ENCODE results near the gene CEPT1. TPM values are rescaled to one million over a fixed set of nuclear protein-coding genes. Genes with fewer than 3 reads are reported as not detected.

The CEPT1 gene
- total and polyA plus RNA-seq, 3 donors from 2014 or later, result 25.0 to 69.4 (median 63.2) TPM

DNA sequence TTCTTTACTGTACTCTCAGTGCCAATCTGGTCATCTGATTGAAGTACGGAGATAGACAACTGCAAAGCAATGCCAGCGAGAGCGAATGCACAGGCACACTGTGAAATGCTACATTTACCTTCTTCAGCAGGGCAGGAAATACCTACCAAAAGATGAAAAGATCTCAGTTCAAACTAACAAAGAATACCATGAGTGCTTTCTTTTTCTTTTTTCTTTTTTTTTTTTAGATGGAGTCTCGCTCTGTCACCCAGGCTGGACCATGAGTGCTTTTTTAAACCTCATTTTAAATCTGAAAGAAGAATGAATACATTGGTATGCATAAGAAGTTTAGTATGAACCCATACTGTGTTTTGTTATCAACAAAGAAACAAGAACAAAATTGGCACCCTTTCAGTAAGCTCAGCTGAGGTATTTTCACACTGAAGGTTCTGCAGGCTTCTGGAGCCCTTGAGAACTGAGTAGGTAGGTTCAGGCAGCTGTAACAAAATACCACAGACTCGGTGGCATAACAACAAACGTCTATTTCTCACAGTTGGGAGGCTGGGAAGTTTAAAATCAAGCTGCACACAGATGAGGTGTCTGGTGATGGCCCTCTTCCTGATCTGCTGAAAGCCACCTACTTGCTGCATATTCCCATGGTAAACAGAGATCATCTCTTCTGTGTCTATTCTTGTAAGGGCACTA lies 85.8 kb downstream of the CEPT1 start:
- Histone ChIP-seq H3K27ac (no peak overlapping the region), H3K4me1 (peaks cover 28% of the 10 kb centered on the region), H3K4me3 (no peak overlapping the region), H3K9me3 (no peaks in the 10 kb centered on the region), H3K27me3 (no peaks in the 10 kb centered on the region), H3K36me3 (ENCODE audit: low read depth, missing control alignments) (no peaks in the 10 kb centered on the region)
- 55 to 68% methylated on average over 6 of the region's 6 CpGs for WGBS, 2 donors
- intact Hi-C loops (cut with DNase I; ENCODE audit: low total_unique reads), result no loop called here
- no peak for TF ChIP-seq CTCF (IDR thresholded peaks at IDR 0.05)
- no peak for TF ChIP-seq POLR2A (IDR thresholded peaks at IDR 0.05)
- no peak for DNase-seq

DNA sequence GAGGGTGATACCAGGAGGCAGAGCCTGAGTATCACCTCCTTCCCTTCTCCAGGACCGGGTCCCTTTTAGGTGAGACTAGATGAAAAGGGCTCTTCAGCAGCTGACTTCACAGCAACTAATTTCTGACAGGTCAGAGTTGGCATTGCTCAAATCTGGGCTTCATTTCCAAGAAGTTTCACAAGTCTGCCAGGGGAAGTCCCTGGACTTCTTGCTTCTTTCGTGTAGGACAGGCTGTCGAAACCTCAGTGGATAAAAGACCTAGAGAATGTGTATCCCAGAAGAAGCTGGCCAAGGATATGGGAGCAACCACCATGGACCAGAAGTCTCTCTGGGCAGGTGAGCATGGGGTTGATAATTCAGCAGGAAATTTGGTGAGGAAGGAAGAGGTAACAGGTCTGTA lies 87.4 kb downstream of the CEPT1 start, which contains the start of gene CHI3L2:
Gene CHI3L2, plus strand, starts transcription at position 280 of the 400 bp plus-strand sequence. Its CDS starts 17 bp downstream, at position 297.
- TF ChIP-seq POLR2A (IDR thresholded peaks at IDR 0.05), result no peak
- TF ChIP-seq CTCF (IDR thresholded peaks at IDR 0.05), result no peak
- Histone ChIP-seq H3K36me3 (ENCODE audit: low read depth, missing control alignments) (no peaks in the 10 kb centered on the region), H3K27ac (no peak within 1 kb of the TSS), H3K9me3 (no peaks in the 10 kb centered on the region), H3K4me1 (peaks cover 19% of the 10 kb centered on the region), H3K27me3 (no peaks in the 10 kb centered on the region), H3K4me3 (no peak within 1 kb of the TSS)
- intact Hi-C loops (cut with DNase I; ENCODE audit: low total_unique reads), result no loop called here
- WGBS, 2 donors, result 79 to 87% methylated on average over 3 of the region's 3 CpGs
- DNase-seq, result no peak

GRCh38 chr1:111227851-111228747 lies 88.1 kb downstream of the CEPT1 start:
- H3K9me3 ChIP-seq, result no peaks in the 10 kb centered on the region
- H3K4me3 ChIP-seq, result no peak overlapping the region
- peaks cover 14% of the 10 kb centered on the region for H3K4me1 ChIP-seq
- WGBS, 2 donors, result 55 to 62% methylated on average over 6 of the region's 6 CpGs
- no peaks in the 10 kb centered on the region for H3K27me3 ChIP-seq
- TF ChIP-seq POLR2A (IDR thresholded peaks at IDR 0.05) (no peak), CTCF (IDR thresholded peaks at IDR 0.05) (no peak)
- DNase-seq, result peak; percentile 47
- H3K36me3 ChIP-seq (ENCODE audit: low read depth, missing control alignments), result no peaks in the 10 kb centered on the region
- intact Hi-C loops (cut with DNase I; ENCODE audit: low total_unique reads), result no loop called here
- no peak overlapping the region for H3K27ac ChIP-seq

- H3K4me3 ChIP-seq, result no peak overlapping the region
- no peak for TF ChIP-seq CTCF (IDR thresholded peaks at IDR 0.05)
- no peak for TF ChIP-seq POLR2A (IDR thresholded peaks at IDR 0.05)
- 44 to 51% methylated on average over 2 of the region's 2 CpGs for WGBS, 2 donors
- no peaks in the 10 kb centered on the region for H3K27me3 ChIP-seq
- no peaks in the 10 kb centered on the region for H3K9me3 ChIP-seq
- no peak overlapping the region for H3K27ac ChIP-seq
- no peak for DNase-seq
- H3K4me1 ChIP-seq, result peaks cover 14% of the 10 kb centered on the region
- no peaks in the 10 kb centered on the region for H3K36me3 ChIP-seq (ENCODE audit: low read depth, missing control alignments)
- intact Hi-C loops (cut with DNase I; ENCODE audit: low total_unique reads), result no loop called here
These were observed 88.7 kb downstream of the CEPT1 start for GRCh38 chr1:111228748-111229126.

All from testis (tissue), 3 donors.